HG02885 (cell line): Measurements from ENCODE around the gene TYK2.
A peak's percentile ranks its signal among the peaks of the same experiment; 100 is the strongest.

ENCODE experiments used
- ATAC-seq: cut with Tn5 transposase; IDR thresholded peaks from one replicate; pipeline ENCODE4 v1.9.1; 2021; ENCODE audit warnings: mild to moderate bottlenecking; ENCODE audit not compliant: unreplicated experiment, poor library complexity

TYK2 gene

GRCh38 chr19:10317045-10317856 is 63.1 kb downstream of the TYK2 start:
- ATAC-seq, result no peak

- ATAC-seq, result no peak
Observed at GRCh38 chr19:10316229-10317044, 63.9 kb downstream of the TYK2 start.

GRCh38 chr19:10315335-10316214 is 64.8 kb downstream of the TYK2 start, which contains the start of gene FDX2:
FDX2 (minus strand) TSS chr19:10316015; CDS start chr19:10315996, 19 bp downstream.
- peak; percentile 68 for ATAC-seq

GRCh38 chr19:10309423-10309822 is 70.9 kb downstream of the TYK2 start, which contains the start of gene ZGLP1:
ZGLP1 (minus strand) TSS chr19:10309815.
- no peak for ATAC-seq

- ATAC-seq, result no peak
Observed at GRCh38 chr19:10306327-10306726, 74.0 kb downstream of the TYK2 start.

GRCh38 chr19:10305139-10305806 is 75.1 kb downstream of the TYK2 start:
- ATAC-seq, result no peak
